BJ (cell line): Measurements from ENCODE around the gene SPEG. TPM values are rescaled to one million over a fixed set of nuclear protein-coding genes. Genes with fewer than 3 reads are reported as not detected.

Experiments
- CTCF ChIA-PET: fragments of 350-600 bp; formaldehyde crosslinking; extraction: SDS; loops from one replicate; lab custom pipeline; 2021; ENCODE audit warnings: antibody characterized with exemption, inconsistent platforms; lab: Yijun Ruan, JAX
- POLR2A ChIA-PET: fragments of 300-600 bp; sonication (Branson Sonifier 250); formaldehyde crosslinking; extraction: SDS; loops from one replicate; lab custom pipeline; 2021; ENCODE audit warnings: antibody characterized with exemption; lab: Charles Lee
- DNase-seq: peaks from one replicate; pipeline ENCODE4 v3.0.0-alpha.2; 2011; ENCODE audit warnings: low read depth
- H3K27me3 ChIP-seq: 2 replicates; pipeline ENCODE4 v1.6.0; 2011; ENCODE audit warnings: low read length; ENCODE audit not compliant: control insufficient read depth, insufficient read depth
- H3K36me3 ChIP-seq: 2 replicates; pipeline ENCODE4 v1.5.1; 2011; ENCODE audit warnings: low read length; ENCODE audit not compliant: control insufficient read depth, insufficient read depth
- H3K4me3 ChIP-seq: 2 replicates; pipeline ENCODE4 v1.5.1; 2011; ENCODE audit warnings: low read depth, mild to moderate bottlenecking, control low read depth, low read length
- CTCF ChIP-seq: IDR thresholded peaks from 2 replicates; pipeline ENCODE4 v1.5.1; 2011; ENCODE audit warnings: low read depth, mild to moderate bottlenecking, control low read depth, inconsistent platforms, low read length, moderate library complexity; ENCODE audit not compliant: insufficient read depth
- polyA plus RNA-seq: library from polyadenylated mRNA; depleted of rRNA; stranded (reverse); fragments of >200 nt; gene quantifications from 2 replicates; pipeline ENCODE4 v1.2.3, GENCODE V29; 2011

Gene SPEG
- polyA plus RNA-seq, 1 experiment: 69.9 TPM

- ChIA-PET POLR2A (interaction anchor here (0.7 kb wide), 1 partner anchor 90 kb away, joined by 3 read pairs; no protein-coding TSS in a partner anchor), CTCF (interaction anchor here (0.8 to 1.9 kb wide), 8 partner anchors 11 to 123 kb away, joined by 3 to 5 read pairs (median 4); partner anchors contain the start of gene SPEG)
- Histone ChIP-seq H3K36me3 (no peaks in the 10 kb centered on the region), H3K27me3 (no peaks in the 10 kb centered on the region), H3K4me3 (no peak overlapping the region)
- DNase-seq: no peak
- TF ChIP-seq CTCF: no peak
Measured at GRCh38 chr2:219408204-219408603, 26.4 kb upstream of the SPEG start.

DNA sequence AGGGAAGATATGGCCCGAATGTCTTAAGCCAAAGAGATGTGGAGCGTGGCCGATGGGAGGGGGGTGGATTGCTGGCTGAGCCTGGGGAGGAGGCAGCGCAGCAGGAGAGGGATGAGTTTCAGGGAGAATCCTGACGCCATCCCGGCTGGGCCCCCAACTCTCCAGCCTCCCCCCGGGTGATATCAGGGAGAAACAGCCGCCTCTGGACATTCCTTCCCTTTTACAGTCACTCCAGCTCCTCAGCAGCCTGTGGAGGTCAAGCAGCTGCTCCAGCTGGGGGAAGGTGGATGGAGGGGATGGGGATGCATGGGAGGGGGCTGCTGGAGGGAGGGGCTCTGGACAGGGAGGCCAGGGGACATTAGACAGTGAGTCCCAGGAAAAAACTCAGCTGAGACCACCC lies 26.0 kb upstream of the SPEG start:
- H3K27me3 ChIP-seq: no peaks in the 10 kb centered on the region
- POLR2A ChIA-PET: interaction anchor here (0.7 kb wide), 1 partner anchor 90 kb away, joined by 3 read pairs; no protein-coding TSS in a partner anchor
- CTCF ChIA-PET: interaction anchor here (0.8 to 1.9 kb wide), 10 partner anchors 11 to 122 kb away, joined by 3 to 6 read pairs (median 4); partner anchors contain the start of gene SPEG
- no peak for DNase-seq
- no peak overlapping the region for H3K4me3 ChIP-seq
- TF ChIP-seq CTCF: no peak
- H3K36me3 ChIP-seq: no peaks in the 10 kb centered on the region

DNA sequence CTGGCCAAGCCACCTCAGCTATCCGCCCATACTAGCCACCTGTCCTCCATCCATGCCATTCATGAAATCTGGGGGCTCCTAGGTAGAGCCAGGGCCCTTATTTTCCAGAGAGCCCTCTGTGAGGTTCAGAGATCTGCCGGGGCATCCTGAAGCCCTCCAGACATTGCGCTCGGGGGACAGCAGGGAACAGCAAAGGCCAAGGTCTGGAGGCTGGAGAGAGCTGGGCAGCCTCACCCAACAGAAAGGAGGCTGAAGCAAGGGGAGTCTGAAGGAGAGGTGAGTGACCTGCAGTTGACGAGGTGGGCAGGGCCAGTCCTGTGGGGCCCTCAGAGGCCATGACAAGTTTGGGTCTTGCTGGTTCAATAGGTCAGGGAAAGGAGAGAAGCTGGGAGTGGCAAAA lies 25.0 kb upstream of the SPEG start:
- no peak for TF ChIP-seq CTCF
- no peak for DNase-seq
- no peak overlapping the region for H3K4me3 ChIP-seq
- ChIA-PET CTCF (interaction anchor here (0.8 to 1.9 kb wide), 10 partner anchors 10 to 121 kb away, joined by 3 to 6 read pairs (median 4); a partner anchor contains a TSS), POLR2A (interaction anchor here (0.7 kb wide), 1 partner anchor 232 kb away, joined by 8 read pairs; no protein-coding TSS in a partner anchor)
- no peaks in the 10 kb centered on the region for H3K27me3 ChIP-seq
- no peaks in the 10 kb centered on the region for H3K36me3 ChIP-seq

DNA sequence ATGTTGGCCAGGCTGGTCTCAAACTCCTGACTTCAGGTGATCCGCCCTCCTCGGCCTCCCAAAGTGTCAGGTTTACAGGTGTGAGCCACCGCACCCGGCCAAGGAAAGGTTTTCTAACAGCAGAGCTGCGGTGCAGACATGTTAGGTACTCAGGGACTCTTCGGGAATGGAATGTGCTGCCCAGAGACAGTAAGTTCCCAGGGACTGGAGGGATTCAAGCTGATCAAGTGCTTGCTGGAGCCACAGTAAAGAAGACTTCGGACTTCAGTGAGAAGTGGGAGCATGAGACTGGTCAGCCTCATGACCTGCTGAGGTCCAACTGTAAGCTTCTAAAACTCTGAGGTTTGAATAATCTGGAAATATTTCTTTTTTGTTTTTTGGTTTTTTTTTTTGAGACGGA lies 24.3 kb upstream of the SPEG start:
- no peak overlapping the region for H3K4me3 ChIP-seq
- H3K27me3 ChIP-seq: no peaks in the 10 kb centered on the region
- DNase-seq: no peak
- H3K36me3 ChIP-seq: no peaks in the 10 kb centered on the region
- TF ChIP-seq CTCF: no peak
- CTCF ChIA-PET: interaction anchor here (1.4 to 1.9 kb wide), 6 partner anchors 20 to 121 kb away, joined by 3 to 6 read pairs (median 4); no protein-coding TSS in a partner anchor
- POLR2A ChIA-PET: no interaction called here

DNA sequence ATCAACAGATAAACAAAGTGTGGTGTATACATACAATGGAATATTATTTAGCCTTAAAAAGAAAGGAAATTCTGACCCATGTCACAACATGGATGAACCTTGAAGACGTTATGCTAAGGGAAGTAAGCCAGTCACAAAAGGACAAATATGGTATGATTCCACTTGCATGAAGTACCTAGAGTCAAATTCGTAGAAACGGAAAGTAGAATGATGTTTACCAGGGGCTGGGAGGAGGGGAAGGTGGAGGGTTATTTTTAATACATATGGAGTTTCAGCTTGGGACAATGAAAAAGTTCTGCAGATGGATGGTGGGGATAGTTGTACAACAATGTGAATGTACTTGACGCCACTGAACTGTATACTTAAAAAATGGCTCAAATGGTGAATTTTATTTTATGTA lies 19.8 kb upstream of the SPEG start:
- no peaks in the 10 kb centered on the region for H3K27me3 ChIP-seq
- no peak overlapping the region for H3K4me3 ChIP-seq
- no peaks in the 10 kb centered on the region for H3K36me3 ChIP-seq
- no peak for DNase-seq
- TF ChIP-seq CTCF: no peak
- ChIA-PET CTCF (interaction anchor here (0.6 to 1.1 kb wide), 2 partner anchors 12 to 17 kb away, joined by 3 to 4 read pairs; no protein-coding TSS in a partner anchor), POLR2A (no interaction called here)
